ENCODE results near the gene FMN2. TPM values are rescaled to one million over a fixed set of nuclear protein-coding genes. Genes with fewer than 3 reads are reported as not detected.

Gene FMN2
- total RNA-seq, 2 experiments from 2014 or later: not detected

GRCh38 chr1:240226102-240226501, 134.4 kb downstream of the FMN2 start:
- Mint-ChIP-seq H3K4me3 (no peak overlapping the region), H3K36me3 (no peaks in the 10 kb centered on the region), H3K27ac (no peak overlapping the region), H3K27me3 (no peaks in the 10 kb centered on the region), H3K9me3 (peaks cover 36% of the 10 kb centered on the region), H3K4me1 (ENCODE audit: low read depth) (no peaks in the 10 kb centered on the region)
- DNase-seq: no peak
- ChIA-PET CTCF (no interaction called here), POLR2A (no interaction called here)
- intact Hi-C loops (cut with micrococcal nuclease): no loop called here

GRCh38 chr1:240230816-240231215, 139.1 kb downstream of the FMN2 start:
- H3K9me3 Mint-ChIP-seq: peaks cover 14% of the 10 kb centered on the region

GRCh38 chr1:240232530-240232929, 140.8 kb downstream of the FMN2 start:
- Mint-ChIP-seq H3K27ac (no peak overlapping the region), H3K4me3 (no peak overlapping the region), H3K36me3 (no peaks in the 10 kb centered on the region), H3K27me3 (no peaks in the 10 kb centered on the region), H3K4me1 (ENCODE audit: low read depth) (no peaks in the 10 kb centered on the region), H3K9me3 (no peaks in the 10 kb centered on the region)
- no peak for DNase-seq
- CTCF ChIA-PET: no interaction called here
- intact Hi-C loops (cut with micrococcal nuclease): no loop called here
- POLR2A ChIA-PET: no interaction called here

More at GRCh38 chr1:240230816-240231215, 139.1 kb downstream of the FMN2 start:
- Mint-ChIP-seq H3K27ac (no peak overlapping the region), H3K27me3 (no peaks in the 10 kb centered on the region), H3K4me1 (ENCODE audit: low read depth) (no peaks in the 10 kb centered on the region), H3K36me3 (no peaks in the 10 kb centered on the region), H3K4me3 (no peak overlapping the region)
- ChIA-PET POLR2A (no interaction called here), CTCF (no interaction called here)
- intact Hi-C loops (cut with micrococcal nuclease): no loop called here
- no peak for DNase-seq

GRCh38 chr1:240234485-240235210, 143.0 kb downstream of the FMN2 start:
- ChIA-PET CTCF (no interaction called here), POLR2A (no interaction called here)
- Mint-ChIP-seq H3K27ac (no peak overlapping the region), H3K4me3 (no peak overlapping the region), H3K36me3 (no peaks in the 10 kb centered on the region), H3K27me3 (no peaks in the 10 kb centered on the region), H3K4me1 (ENCODE audit: low read depth) (no peaks in the 10 kb centered on the region), H3K9me3 (no peaks in the 10 kb centered on the region)
- no peak for DNase-seq
- intact Hi-C loops (cut with micrococcal nuclease): no loop called here

- CTCF ChIA-PET: no interaction called here
These were observed 144.0 kb downstream of the FMN2 start for GRCh38 chr1:240235521-240236288.

GRCh38 chr1:240237305-240237721, 145.6 kb downstream of the FMN2 start:
- POLR2A ChIA-PET: no interaction called here
- Mint-ChIP-seq H3K4me3 (no peak overlapping the region), H3K9me3 (no peaks in the 10 kb centered on the region), H3K27me3 (no peaks in the 10 kb centered on the region), H3K27ac (no peak overlapping the region), H3K4me1 (ENCODE audit: low read depth) (no peaks in the 10 kb centered on the region), H3K36me3 (no peaks in the 10 kb centered on the region)
- CTCF ChIA-PET: no interaction called here
- no peak for DNase-seq
- intact Hi-C loops (cut with micrococcal nuclease): no loop called here

More at GRCh38 chr1:240235521-240236288, 144.0 kb downstream of the FMN2 start:
- POLR2A ChIA-PET: no interaction called here
- Mint-ChIP-seq H3K4me3 (no peak overlapping the region), H3K27me3 (no peaks in the 10 kb centered on the region), H3K27ac (no peak overlapping the region), H3K36me3 (no peaks in the 10 kb centered on the region), H3K4me1 (ENCODE audit: low read depth) (no peaks in the 10 kb centered on the region), H3K9me3 (no peaks in the 10 kb centered on the region)
- DNase-seq: no peak
- intact Hi-C loops (cut with micrococcal nuclease): no loop called here

- no peaks in the 10 kb centered on the region for H3K27me3 Mint-ChIP-seq
- POLR2A ChIA-PET: no interaction called here
- no peak overlapping the region for H3K27ac Mint-ChIP-seq
- no peaks in the 10 kb centered on the region for H3K9me3 Mint-ChIP-seq
- no peaks in the 10 kb centered on the region for H3K4me1 Mint-ChIP-seq (ENCODE audit: low read depth)
- H3K36me3 Mint-ChIP-seq: no peaks in the 10 kb centered on the region
- CTCF ChIA-PET: no interaction called here
- DNase-seq: no peak
- intact Hi-C loops (cut with micrococcal nuclease): no loop called here
- H3K4me3 Mint-ChIP-seq: no peak overlapping the region
These were observed 147.6 kb downstream of the FMN2 start for GRCh38 chr1:240239309-240239708.

- intact Hi-C loops (cut with micrococcal nuclease): no loop called here
- no peak overlapping the region for H3K4me3 Mint-ChIP-seq
- H3K27me3 Mint-ChIP-seq: peaks cover 2% of the 10 kb centered on the region
- no peak overlapping the region for H3K27ac Mint-ChIP-seq
- H3K9me3 Mint-ChIP-seq: no peaks in the 10 kb centered on the region
- H3K36me3 Mint-ChIP-seq: no peaks in the 10 kb centered on the region
- ChIA-PET POLR2A (no interaction called here), CTCF (no interaction called here)
- no peaks in the 10 kb centered on the region for H3K4me1 Mint-ChIP-seq (ENCODE audit: low read depth)
- no peak for DNase-seq
These were observed 149.6 kb downstream of the FMN2 start for GRCh38 chr1:240241278-240241677.

GRCh38 chr1:240242601-240243144, 151.0 kb downstream of the FMN2 start:
- intact Hi-C loops (cut with micrococcal nuclease): no loop called here

GRCh38 chr1:240244968-240245628, 153.4 kb downstream of the FMN2 start:
- no peak overlapping the region for H3K4me3 Mint-ChIP-seq
- H3K27me3 Mint-ChIP-seq: peaks cover 2% of the 10 kb centered on the region
- no peaks in the 10 kb centered on the region for H3K4me1 Mint-ChIP-seq (ENCODE audit: low read depth)
- ChIA-PET POLR2A (no interaction called here), CTCF (no interaction called here)
- H3K9me3 Mint-ChIP-seq: peaks cover 7% of the 10 kb centered on the region
- no peak overlapping the region for H3K27ac Mint-ChIP-seq
- intact Hi-C loops (cut with micrococcal nuclease): no loop called here
- no peaks in the 10 kb centered on the region for H3K36me3 Mint-ChIP-seq
- no peak for DNase-seq

More at GRCh38 chr1:240242601-240243144, 151.0 kb downstream of the FMN2 start:
- Mint-ChIP-seq H3K4me3 (no peak overlapping the region), H3K27ac (no peak overlapping the region), H3K9me3 (no peaks in the 10 kb centered on the region), H3K36me3 (no peaks in the 10 kb centered on the region), H3K27me3 (peaks cover 2% of the 10 kb centered on the region), H3K4me1 (ENCODE audit: low read depth) (no peaks in the 10 kb centered on the region)
- DNase-seq: no peak
- ChIA-PET CTCF (no interaction called here), POLR2A (no interaction called here)

- peaks cover 2% of the 10 kb centered on the region for H3K27me3 Mint-ChIP-seq
- no peaks in the 10 kb centered on the region for H3K4me1 Mint-ChIP-seq (ENCODE audit: low read depth)
- no peak for DNase-seq
- no peak overlapping the region for H3K27ac Mint-ChIP-seq
- H3K36me3 Mint-ChIP-seq: no peaks in the 10 kb centered on the region
- CTCF ChIA-PET: no interaction called here
- H3K9me3 Mint-ChIP-seq: peaks cover 7% of the 10 kb centered on the region
- POLR2A ChIA-PET: no interaction called here
- H3K4me3 Mint-ChIP-seq: no peak overlapping the region
- intact Hi-C loops (cut with micrococcal nuclease): no loop called here
These were observed 153.9 kb downstream of the FMN2 start for GRCh38 chr1:240245629-240246020.

- CTCF ChIA-PET: interaction anchor here (0.6 kb wide), 1 partner anchor 484 kb away, joined by 3 read pairs; no protein-coding TSS in a partner anchor
These were observed 156.2 kb downstream of the FMN2 start for GRCh38 chr1:240247899-240248298.

More at GRCh38 chr1:240247899-240248298, 156.2 kb downstream of the FMN2 start:
- peaks cover 2% of the 10 kb centered on the region for H3K27me3 Mint-ChIP-seq
- POLR2A ChIA-PET: no interaction called here
- no peaks in the 10 kb centered on the region for H3K36me3 Mint-ChIP-seq
- H3K27ac Mint-ChIP-seq: no peak overlapping the region
- H3K4me1 Mint-ChIP-seq (ENCODE audit: low read depth): no peaks in the 10 kb centered on the region
- intact Hi-C loops (cut with micrococcal nuclease): no loop called here
- no peak overlapping the region for H3K4me3 Mint-ChIP-seq
- peaks cover 9% of the 10 kb centered on the region for H3K9me3 Mint-ChIP-seq
- DNase-seq: no peak

Data from activated CD4-positive, alpha-beta memory T cell treated with anti-CD3 and anti-CD28 coated beads for 36 hours (primary cell).